Measurements from ENCODE around the gene OPCML. TPM values are rescaled to one million over a fixed set of nuclear protein-coding genes. Genes with fewer than 3 reads are reported as not detected.

The OPCML gene
- total RNA-seq, 4 donors from 2014 or later: not detected

GRCh38 chr11:133041928-133042882 lies 490.1 kb downstream of the OPCML start:
- intact Hi-C loops (cut with DNase I; ENCODE audit: low total_unique reads) (no loop called here), in situ Hi-C loops (cut with MboI; ENCODE audit: low pct_ligation_motif_present in 1 of 4, low pct_unique_long_range_greater_than_20kb in 1 of 4, low sequenced_read_pairs in 3 of 4) (no loop called here)
- no peak overlapping the region for H3K27ac ChIP-seq
- H3K36me3 ChIP-seq: no peaks in the 10 kb centered on the region
- no peaks in the 10 kb centered on the region for H3K9me3 ChIP-seq
- no peak overlapping the region for H3K4me3 ChIP-seq
- DNase-seq: no peak
- TF ChIP-seq CTCF (IDR thresholded peaks at IDR 0.05) (no peak), POLR2AphosphoS5 (IDR thresholded peaks at IDR 0.05) (no peak), POLR2A (IDR thresholded peaks at IDR 0.05) (no peak), EP300 (IDR thresholded peaks at IDR 0.05; ENCODE audit: low read depth) (no peak)
- WGBS, 2 donors (ENCODE audit: low coverage in 1 of 2): 51 to 66% methylated on average over 8 to 29 of the region's 29 CpGs
- H3K27me3 ChIP-seq: no peaks in the 10 kb centered on the region
- H3K4me1 ChIP-seq: no peaks in the 10 kb centered on the region

GRCh38 chr11:133041181-133041580 lies 491.1 kb downstream of the OPCML start:
- Histone ChIP-seq H3K4me3 (no peak overlapping the region), H3K9me3 (no peaks in the 10 kb centered on the region), H3K27me3 (no peaks in the 10 kb centered on the region), H3K27ac (no peak overlapping the region), H3K4me1 (no peaks in the 10 kb centered on the region), H3K36me3 (no peaks in the 10 kb centered on the region)
- in situ Hi-C loops (cut with MboI; ENCODE audit: low pct_ligation_motif_present in 1 of 4, low pct_unique_long_range_greater_than_20kb in 1 of 4, low sequenced_read_pairs in 3 of 4): no loop called here
- no peak for DNase-seq
- intact Hi-C loops (cut with DNase I; ENCODE audit: low total_unique reads): no loop called here
- WGBS, 2 donors (ENCODE audit: low coverage in 1 of 2): 49 to 63% methylated on average over 4 of the region's 4 CpGs
- TF ChIP-seq CTCF (IDR thresholded peaks at IDR 0.05) (no peak), POLR2A (IDR thresholded peaks at IDR 0.05) (no peak), POLR2AphosphoS5 (IDR thresholded peaks at IDR 0.05) (no peak), EP300 (IDR thresholded peaks at IDR 0.05; ENCODE audit: low read depth) (no peak)

- TF ChIP-seq CTCF (IDR thresholded peaks at IDR 0.05) (no peak), EP300 (IDR thresholded peaks at IDR 0.05; ENCODE audit: low read depth) (no peak), POLR2AphosphoS5 (IDR thresholded peaks at IDR 0.05) (no peak), POLR2A (IDR thresholded peaks at IDR 0.05) (no peak)
- intact Hi-C loops (cut with DNase I; ENCODE audit: low total_unique reads) (no loop called here), in situ Hi-C loops (cut with MboI; ENCODE audit: low pct_ligation_motif_present in 1 of 4, low pct_unique_long_range_greater_than_20kb in 1 of 4, low sequenced_read_pairs in 3 of 4) (no loop called here)
- no peaks in the 10 kb centered on the region for H3K27me3 ChIP-seq
- no peaks in the 10 kb centered on the region for H3K36me3 ChIP-seq
- no peak for DNase-seq
- 51 to 93% methylated on average over 2 to 8 of the region's 8 CpGs for WGBS, 2 donors (ENCODE audit: low coverage in 1 of 2)
- no peak overlapping the region for H3K27ac ChIP-seq
- H3K4me3 ChIP-seq: no peak overlapping the region
- no peaks in the 10 kb centered on the region for H3K9me3 ChIP-seq
- H3K4me1 ChIP-seq: no peaks in the 10 kb centered on the region
Observed at GRCh38 chr11:133040289-133040900, 491.9 kb downstream of the OPCML start.

GRCh38 chr11:133038850-133039249 lies 493.5 kb downstream of the OPCML start:
- intact Hi-C loops (cut with DNase I; ENCODE audit: low total_unique reads) (no loop called here), in situ Hi-C loops (cut with MboI; ENCODE audit: low pct_ligation_motif_present in 1 of 4, low pct_unique_long_range_greater_than_20kb in 1 of 4, low sequenced_read_pairs in 3 of 4) (no loop called here)
- DNase-seq: no peak
- 36 to 60% methylated on average over 1 to 4 of the region's 4 CpGs for WGBS, 2 donors (ENCODE audit: low coverage in 1 of 2)
- Histone ChIP-seq H3K9me3 (no peaks in the 10 kb centered on the region), H3K27ac (no peak overlapping the region), H3K4me1 (no peaks in the 10 kb centered on the region), H3K36me3 (no peaks in the 10 kb centered on the region), H3K27me3 (no peaks in the 10 kb centered on the region), H3K4me3 (no peak overlapping the region)
- TF ChIP-seq POLR2AphosphoS5 (IDR thresholded peaks at IDR 0.05): no peak
- TF ChIP-seq CTCF (IDR thresholded peaks at IDR 0.05): no peak
- TF ChIP-seq POLR2A (IDR thresholded peaks at IDR 0.05): no peak

Data from transverse colon (tissue), 4 donors.